ENCODE measurements around the gene ECM2. TPM values are rescaled to one million over a fixed set of nuclear protein-coding genes. Genes with fewer than 3 reads are reported as not detected.
A peak's percentile ranks its signal among the peaks of the same experiment; 100 is the strongest.
"Not testable (repeated sequence)": the region's sequence is repeated elsewhere in the genome, so short reads cannot be mapped to it uniquely, and the experiment has no call there.

The ECM2 gene
- total RNA-seq: 10 to 100 TPM; 14.4 to 17.6 TPM
- long read RNA-seq, partial matches to known transcripts: 1 of 3 reads
- long read RNA-seq, other reads (novel, unspliced or antisense): 1 of 3 reads

- intact Hi-C loops (cut with DNase I): no loop called here
- ATAC-seq: peak; percentile 67 to 75
- no peak for DNase-seq
Observed at GRCh38 chr9:92535940-92536850, at the start of gene ECM2. TSS of gene ECM2 (minus strand) at chr9:92535990. CDS start at chr9:92522866, 13,124 bp downstream.

GRCh38 chr9:92576175-92576574, 40.4 kb upstream of the ECM2 start:
- intact Hi-C loops (cut with DNase I): no loop called here
- DNase-seq (no peak), ATAC-seq (no peak)

GRCh38 chr9:92573612-92574011, 37.8 kb upstream of the ECM2 start:
- intact Hi-C loops (cut with DNase I); ATAC-seq: not testable (repeated sequence)

GRCh38 chr9:92571871-92572270, 36.1 kb upstream of the ECM2 start:
- intact Hi-C loops (cut with DNase I); DNase-seq; ATAC-seq: not testable (repeated sequence)

More at GRCh38 chr9:92573612-92574011, 37.8 kb upstream of the ECM2 start:
- DNase-seq: not testable (repeated sequence)

GRCh38 chr9:92564982-92565381, 29.2 kb upstream of the ECM2 start:
- intact Hi-C loops (cut with DNase I): no loop called here
- peak in 1 of 2 donors; percentile 57 for ATAC-seq
- DNase-seq: no peak

GRCh38 chr9:92564504-92564903, 28.7 kb upstream of the ECM2 start:
- intact Hi-C loops (cut with DNase I): no loop called here
- peak in 1 of 2 donors; percentile 75 for ATAC-seq
- DNase-seq: no peak

- DNase-seq: no peak
- ATAC-seq: peak in 1 of 2 donors; percentile 63
- intact Hi-C loops (cut with DNase I): no loop called here
Observed at GRCh38 chr9:92563116-92564100, 27.6 kb upstream of the ECM2 start.

- ATAC-seq (peak in 1 of 2 donors; percentile 55), DNase-seq (no peak)
- intact Hi-C loops (cut with DNase I): no loop called here
Observed at GRCh38 chr9:92562461-92562967, 26.7 kb upstream of the ECM2 start.

GRCh38 chr9:92561374-92562330, 25.9 kb upstream of the ECM2 start:
- DNase-seq (no peak), ATAC-seq (peak in 1 of 2 donors; percentile 23)
- intact Hi-C loops (cut with DNase I): no loop called here

- DNase-seq (no peak), ATAC-seq (peak in 1 of 2 donors; percentile 65)
- intact Hi-C loops (cut with DNase I): no loop called here
Observed at GRCh38 chr9:92558612-92559374, 23.0 kb upstream of the ECM2 start.

- DNase-seq: no peak
- no peak for ATAC-seq
- intact Hi-C loops (cut with DNase I): no loop called here
Observed at GRCh38 chr9:92550765-92551164, 15.0 kb upstream of the ECM2 start.

- DNase-seq (no peak), ATAC-seq (no peak)
- intact Hi-C loops (cut with DNase I): loop anchor here in 1 of 2 donors (10.0 kb wide), 1 partner anchor 83 kb away; no protein-coding TSS in a partner anchor
Observed at GRCh38 chr9:92547356-92547755, 11.6 kb upstream of the ECM2 start.

GRCh38 chr9:92545002-92545510, 9.3 kb upstream of the ECM2 start:
- no peak for ATAC-seq
- intact Hi-C loops (cut with DNase I): loop anchor here in 1 of 2 donors (10.0 kb wide), 1 partner anchor 80 kb away; no protein-coding TSS in a partner anchor
- no peak for DNase-seq

GRCh38 chr9:92543972-92544371, 8.2 kb upstream of the ECM2 start:
- no peak for DNase-seq
- intact Hi-C loops (cut with DNase I): loop anchor here in 1 of 2 donors (10.0 kb wide), 1 partner anchor 79 kb away; no protein-coding TSS in a partner anchor
- no peak for ATAC-seq

- intact Hi-C loops (cut with DNase I): no loop called here
- DNase-seq (no peak), ATAC-seq (peak in 1 of 2 donors; percentile 37)
Observed at GRCh38 chr9:92538541-92538940, 2.8 kb upstream of the ECM2 start.

GRCh38 chr9:92534674-92535073, 1.1 kb downstream of the ECM2 start:
- ATAC-seq: peak in 1 of 2 donors; percentile 40
- intact Hi-C loops (cut with DNase I): no loop called here
- DNase-seq: no peak

- DNase-seq (no peak), ATAC-seq (no peak)
- intact Hi-C loops (cut with DNase I): no loop called here
Observed at GRCh38 chr9:92534204-92534603, 1.6 kb downstream of the ECM2 start.

All from left cardiac atrium (tissue), 4 donors.